GM12875 (cell line): ENCODE measurements around the gene ASB13.

Experiments
- H3K4me3 ChIP-seq: one replicate; pipeline ENCODE4 v1.5.1; 2011; ENCODE audit warnings: low read depth, low read length, control low read depth
- CTCF ChIP-seq: IDR thresholded peaks from 2 replicates; pipeline ENCODE4 v1.5.1; 2011; ENCODE audit warnings: low read depth, mild to moderate bottlenecking, control low read depth, inconsistent platforms, low read length, moderate library complexity, borderline replicate concordance; ENCODE audit not compliant: insufficient read depth

Gene ASB13

GRCh38 chr10:5640501-5640900 lies 25.9 kb downstream of the ASB13 start:
- no peak overlapping the region for H3K4me3 ChIP-seq

GRCh38 chr10:5640036-5640435 lies 26.4 kb downstream of the ASB13 start:
- no peak overlapping the region for H3K4me3 ChIP-seq
- TF ChIP-seq CTCF, result no peak

More at GRCh38 chr10:5640501-5640900, 25.9 kb downstream of the ASB13 start:
- no peak for TF ChIP-seq CTCF

- no peak for TF ChIP-seq CTCF
- no peak overlapping the region for H3K4me3 ChIP-seq
These were observed 27.3 kb downstream of the ASB13 start for GRCh38 chr10:5639066-5639465.

GRCh38 chr10:5638494-5638893 lies 27.9 kb downstream of the ASB13 start:
- no peak for TF ChIP-seq CTCF
- no peak overlapping the region for H3K4me3 ChIP-seq

- H3K4me3 ChIP-seq, result no peak overlapping the region
- TF ChIP-seq CTCF, result no peak
These were observed 31.5 kb downstream of the ASB13 start for GRCh38 chr10:5634918-5635317.

- H3K4me3 ChIP-seq, result no peak overlapping the region
- TF ChIP-seq CTCF, result no peak
These were observed 33.1 kb downstream of the ASB13 start for GRCh38 chr10:5633166-5633749.

GRCh38 chr10:5632446-5632845 lies 33.9 kb downstream of the ASB13 start:
- H3K4me3 ChIP-seq, result no peak overlapping the region
- no peak for TF ChIP-seq CTCF
